ENCODE measurements around the gene TPST2. TPM values are rescaled to one million over a fixed set of nuclear protein-coding genes. Genes with fewer than 3 reads are reported as not detected.
A peak's percentile ranks its signal among the peaks of the same experiment; 100 is the strongest.

Gene TPST2
- total and polyA plus RNA-seq, 9 of the 15 experiments (the other 6 are each of a cell fraction or from before 2014, with no cell fraction given), result 14.2 to 123 (median 60.1) TPM

GRCh38 chr22:26559961-26560575, 29.9 kb downstream of the TPST2 start:
- Histone ChIP-seq H3K27ac (ENCODE audit: extremely low read depth, low read depth, low read length) (no peak overlapping the region; the same call in 2 of the 3 replicates), H3K4me2 (ENCODE audit: insufficient read depth, low read length) (no peak overlapping the region), H4K20me1 (replicated peaks; ENCODE audit: control insufficient read depth, insufficient read depth, low read length) (peaks cover 32% of the 10 kb centered on the region), H3K36me3 (ENCODE audit: control insufficient read depth, insufficient read depth, low read length) (peaks cover 56% of the 10 kb centered on the region), H3K4me1 (replicated peaks in 1 of 2; ENCODE audit: control insufficient read depth in 2 of 2, insufficient read depth in 2 of 2, low read length in 2 of 2) (peaks cover 0 to 5% of the 10 kb centered on the region in 2 experiments; a peak in 2 of 5 replicates), H3K27me3 (ENCODE audit: control insufficient read depth in 2 of 2, insufficient read depth in 2 of 2, low read length in 2 of 2) (no peaks in the 10 kb centered on the region), H3K79me2 (ENCODE audit: control insufficient read depth, insufficient read depth, low read length) (peaks cover 93% of the 10 kb centered on the region), H3K9me3 (replicated peaks; ENCODE audit: control insufficient read depth, insufficient read depth, low read depth, low read length) (no peaks in the 10 kb centered on the region), H3K9me1 (ENCODE audit: control insufficient read depth, insufficient read depth, low read length) (peaks cover 5% of the 10 kb centered on the region), H2AFZ (ENCODE audit: low read depth, low read length) (no peak overlapping the region), H3K4me3 (no peak overlapping the region), H3K9ac (ENCODE audit: insufficient read depth in 1 of 2, low read depth in 2 of 2, low read length in 2 of 2) (peak overlapping the region in 1 of 2 experiments; percentile 52; a peak in 2 of 4 replicates)
- 87% methylated on average over 7 of the region's 13 CpGs for WGBS (ENCODE audit: insufficient coverage, low coverage, missing lambda C conversion rate)
- ChIA-PET POLR2A (no interaction called here), CTCF (ENCODE audit: low intra/inter-chr PET ratio) (no interaction called here)
- BruUV-seq (replicated peaks), result no TSS peak
- FAIRE-seq (no peak), DNase-seq (ENCODE audit: extremely low read depth in 1 of 4, low spot score in 3 of 4) (no peak), ATAC-seq (no peak)
- in situ Hi-C loops (cut with MboI), result no loop called here
- TF ChIP-seq ZNF75A (CRISPR knock-in tag; IDR thresholded peaks at IDR 0.05) (no peak), TFE3 (CRISPR knock-in tag; IDR thresholded peaks at IDR 0.05) (no peak), ZNF212 (CRISPR knock-in tag; IDR thresholded peaks at IDR 0.05) (no peak), SMARCA5 (IDR thresholded peaks at IDR 0.05) (no peak), TBP (optimal IDR thresholded peaks at IDR 0.05; ENCODE audit: low read depth, low read length) (no peak), ILK (tag; IDR thresholded peaks at IDR 0.05; ENCODE audit: borderline replicate concordance, low read depth) (no peak), ZNF316 (IDR thresholded peaks at IDR 0.05) (no peak), LEF1 (IDR thresholded peaks at IDR 0.05) (no peak), NCOA2 (IDR thresholded peaks at IDR 0.05; ENCODE audit: partially characterized antibody in 2 of 2) (no peak), RBM14 (IDR thresholded peaks at IDR 0.05; ENCODE audit: borderline replicate concordance, insufficient read depth, low read depth, low read length) (no peak), SREBF2 (CRISPR knock-in tag; IDR thresholded peaks at IDR 0.05) (no peak), ZNF24 (IDR thresholded peaks at IDR 0.05) (no peak), TARDBP (IDR thresholded peaks at IDR 0.05) (no peak), NFIX (CRISPR knock-in tag; IDR thresholded peaks at IDR 0.05; ENCODE audit: low read depth) (no peak)
- TF ChIP-seq, protein P1, sequence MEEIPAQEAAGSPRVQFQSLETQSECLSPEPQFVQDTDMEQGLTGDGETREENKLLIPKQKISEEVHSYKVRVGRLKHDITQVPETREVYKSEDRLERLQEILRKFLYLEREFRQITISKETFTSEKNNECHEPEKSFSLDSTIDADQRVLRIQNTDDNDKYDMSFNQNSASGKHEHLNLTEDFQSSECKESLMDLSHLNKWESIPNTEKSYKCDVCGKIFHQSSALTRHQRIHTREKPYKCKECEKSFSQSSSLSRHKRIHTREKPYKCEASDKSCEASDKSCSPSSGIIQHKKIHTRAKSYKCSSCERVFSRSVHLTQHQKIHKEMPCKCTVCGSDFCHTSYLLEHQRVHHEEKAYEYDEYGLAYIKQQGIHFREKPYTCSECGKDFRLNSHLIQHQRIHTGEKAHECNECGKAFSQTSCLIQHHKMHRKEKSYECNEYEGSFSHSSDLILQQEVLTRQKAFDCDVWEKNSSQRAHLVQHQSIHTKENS (CRISPR knock-in tag; IDR thresholded peaks at IDR 0.05), result no peak
- TF ChIP-seq, protein P2, sequence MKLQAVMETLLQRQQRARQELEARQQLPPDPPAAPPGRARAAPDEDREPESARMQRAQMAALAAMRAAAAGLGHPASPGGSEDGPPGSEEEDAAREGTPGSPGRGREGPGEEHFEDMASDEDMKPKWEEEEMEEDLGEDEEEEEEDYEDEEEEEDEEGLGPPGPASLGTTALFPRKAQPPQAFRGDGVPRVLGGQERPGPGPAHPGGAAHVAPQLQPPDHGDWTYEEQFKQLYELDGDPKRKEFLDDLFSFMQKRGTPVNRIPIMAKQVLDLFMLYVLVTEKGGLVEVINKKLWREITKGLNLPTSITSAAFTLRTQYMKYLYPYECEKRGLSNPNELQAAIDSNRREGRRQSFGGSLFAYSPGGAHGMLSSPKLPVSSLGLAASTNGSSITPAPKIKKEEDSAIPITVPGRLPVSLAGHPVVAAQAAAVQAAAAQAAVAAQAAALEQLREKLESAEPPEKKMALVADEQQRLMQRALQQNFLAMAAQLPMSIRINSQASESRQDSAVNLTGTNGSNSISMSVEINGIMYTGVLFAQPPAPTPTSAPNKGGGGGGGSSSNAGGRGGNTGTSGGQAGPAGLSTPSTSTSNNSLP (IDR thresholded peaks at IDR 0.05; ENCODE audit: borderline replicate concordance, low read depth, low read length), result no peak
- intact Hi-C loops (cut with micrococcal nuclease), result no loop called here
